ENCODE measurements around the gene HES1.

The HES1 gene

GRCh38 chr3:194110483-194110882 lies 25.5 kb upstream of the HES1 start:
- no peak for DNase-seq (ENCODE audit: low read depth)
- H3K4me3 ChIP-seq (ENCODE audit: control insufficient read depth, low read depth, low read length) = no peak overlapping the region
- no peak for TF ChIP-seq CTCF (conservative IDR thresholded peaks at IDR 0.05; ENCODE audit: control insufficient read depth, insufficient read depth, low read depth, low read length)

GRCh38 chr3:194111336-194111735 lies 24.6 kb upstream of the HES1 start:
- no peak overlapping the region for H3K4me3 ChIP-seq (ENCODE audit: control insufficient read depth, low read depth, low read length)
- TF ChIP-seq CTCF (conservative IDR thresholded peaks at IDR 0.05; ENCODE audit: control insufficient read depth, insufficient read depth, low read depth, low read length) = no peak
- DNase-seq (ENCODE audit: low read depth) = no peak

GRCh38 chr3:194112120-194113106 lies 23.5 kb upstream of the HES1 start:
- DNase-seq (ENCODE audit: low read depth) = no peak
- no peak overlapping the region for H3K4me3 ChIP-seq (ENCODE audit: control insufficient read depth, low read depth, low read length)
- TF ChIP-seq CTCF (conservative IDR thresholded peaks at IDR 0.05; ENCODE audit: control insufficient read depth, insufficient read depth, low read depth, low read length) = no peak

GRCh38 chr3:194114123-194114522 lies 21.8 kb upstream of the HES1 start:
- no peak overlapping the region for H3K4me3 ChIP-seq (ENCODE audit: control insufficient read depth, low read depth, low read length)
- TF ChIP-seq CTCF (conservative IDR thresholded peaks at IDR 0.05; ENCODE audit: control insufficient read depth, insufficient read depth, low read depth, low read length) = no peak
- no peak for DNase-seq (ENCODE audit: low read depth)

GRCh38 chr3:194117104-194117845 lies 18.7 kb upstream of the HES1 start:
- no peak for DNase-seq (ENCODE audit: low read depth)
- no peak for TF ChIP-seq CTCF (conservative IDR thresholded peaks at IDR 0.05; ENCODE audit: control insufficient read depth, insufficient read depth, low read depth, low read length)
- H3K4me3 ChIP-seq (ENCODE audit: control insufficient read depth, low read depth, low read length) = no peak overlapping the region

- no peak for DNase-seq (ENCODE audit: low read depth)
- no peak overlapping the region for H3K4me3 ChIP-seq (ENCODE audit: control insufficient read depth, low read depth, low read length)
- no peak for TF ChIP-seq CTCF (conservative IDR thresholded peaks at IDR 0.05; ENCODE audit: control insufficient read depth, insufficient read depth, low read depth, low read length)
These were observed 17.0 kb upstream of the HES1 start for GRCh38 chr3:194118920-194119319.

Data from fibroblast of mammary gland (primary cell).